Neural progenitor cell (in vitro differentiated cells): ENCODE results near the gene TK2.

Experiments
- EZH2 ChIP-seq: fragments of 200-600 bp; sonication (generic); IDR thresholded peaks from 2 replicates; pipeline ENCODE4 v1.6.1; 2017; ENCODE audit warnings: antibody characterized with exemption, mild to moderate bottlenecking, moderate library complexity
- TF ChIP-seq, protein P1 (sequence below): fragments of 200-600 bp; sonication (generic); IDR thresholded peaks from 2 replicates; pipeline ENCODE4 v1.5.1; 2017; ENCODE audit warnings: antibody characterized with exemption, mild to moderate bottlenecking

GRCh38 chr16:66569827-66570405, 20.0 kb upstream of the TK2 start:
- TF ChIP-seq, protein P1, sequence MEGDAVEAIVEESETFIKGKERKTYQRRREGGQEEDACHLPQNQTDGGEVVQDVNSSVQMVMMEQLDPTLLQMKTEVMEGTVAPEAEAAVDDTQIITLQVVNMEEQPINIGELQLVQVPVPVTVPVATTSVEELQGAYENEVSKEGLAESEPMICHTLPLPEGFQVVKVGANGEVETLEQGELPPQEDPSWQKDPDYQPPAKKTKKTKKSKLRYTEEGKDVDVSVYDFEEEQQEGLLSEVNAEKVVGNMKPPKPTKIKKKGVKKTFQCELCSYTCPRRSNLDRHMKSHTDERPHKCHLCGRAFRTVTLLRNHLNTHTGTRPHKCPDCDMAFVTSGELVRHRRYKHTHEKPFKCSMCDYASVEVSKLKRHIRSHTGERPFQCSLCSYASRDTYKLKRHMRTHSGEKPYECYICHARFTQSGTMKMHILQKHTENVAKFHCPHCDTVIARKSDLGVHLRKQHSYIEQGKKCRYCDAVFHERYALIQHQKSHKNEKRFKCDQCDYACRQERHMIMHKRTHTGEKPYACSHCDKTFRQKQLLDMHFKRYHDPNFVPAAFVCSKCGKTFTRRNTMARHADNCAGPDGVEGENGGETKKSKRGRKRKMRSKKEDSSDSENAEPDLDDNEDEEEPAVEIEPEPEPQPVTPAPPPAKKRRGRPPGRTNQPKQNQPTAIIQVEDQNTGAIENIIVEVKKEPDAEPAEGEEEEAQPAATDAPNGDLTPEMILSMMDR, result no peak
- no peak for TF ChIP-seq EZH2
